Neural cell (in vitro differentiated cells): ENCODE data around the gene CACNA1I. TPM values are rescaled to one million over a fixed set of nuclear protein-coding genes. Genes with fewer than 3 reads are reported as not detected.

ENCODE experiments used
- H2AFZ ChIP-seq: fragments of 200-600, 300-800 bp; sonication (generic), shearing (Covaris generic); 2 replicates; pipeline ENCODE4 v1.6.0; 2014; ENCODE audit warnings: low read depth, mild to moderate bottlenecking, antibody characterized with exemption, low read length, moderate library complexity
- H3F3A ChIP-seq: fragments of 200-600 bp; shearing (Covaris generic); 2 replicates; pipeline ENCODE4 v1.6.1; 2016; ENCODE audit warnings: mild to moderate bottlenecking, moderate library complexity, mixed read lengths, antibody characterized with exemption, low read length; ENCODE audit not compliant: insufficient read depth, poor library complexity, severe bottlenecking
- H3K27ac ChIP-seq: fragments of 200-600, 300-800 bp; sonication (generic), shearing (Covaris generic); 2 replicates; pipeline ENCODE4 v1.5.1; 2014; ENCODE audit warnings: mild to moderate bottlenecking, low read length, moderate library complexity
- H3K27me3 ChIP-seq: fragments of 300-800, 200-600 bp; sonication (generic), shearing (Covaris generic); 2 replicates; pipeline ENCODE4 v1.6.0; 2014; ENCODE audit warnings: mild to moderate bottlenecking, low read depth, low read length, moderate library complexity; ENCODE audit not compliant: insufficient read depth
- H3K36me3 ChIP-seq: fragments of 300-800, 200-600 bp; sonication (generic), shearing (Covaris generic); 2 replicates; pipeline ENCODE4 v1.5.1; 2014; ENCODE audit warnings: mild to moderate bottlenecking, antibody characterized with exemption, low read length, moderate library complexity; ENCODE audit not compliant: insufficient read depth
- H3K4me2 ChIP-seq: fragments of 300-800, 200-600 bp; sonication (generic), shearing (Covaris generic); 2 replicates; pipeline ENCODE4 v1.6.0; 2014; ENCODE audit warnings: mild to moderate bottlenecking, low read length
- H3K4me3 ChIP-seq: fragments of 300-800, 200-600 bp; sonication (generic), shearing (Covaris generic); 2 replicates; pipeline ENCODE4 v1.5.1; 2014; ENCODE audit warnings: mild to moderate bottlenecking, low read length, moderate library complexity
- H3K79me2 ChIP-seq: fragments of 200-600 bp; shearing (Covaris generic); replicated peaks from 2 replicates; pipeline ENCODE4 v1.6.0; 2014; ENCODE audit warnings: mild to moderate bottlenecking, low read length, moderate library complexity; ENCODE audit not compliant: insufficient read depth
- H3K9ac ChIP-seq: fragments of 300-800, 200-600 bp; sonication (generic), shearing (Covaris generic); 2 replicates; pipeline ENCODE4 v1.6.1; 2016; ENCODE audit warnings: mild to moderate bottlenecking, low read length, mixed read lengths
- H3K9me2 ChIP-seq: fragments of 200-600 bp; shearing (Covaris generic); 2 replicates; pipeline ENCODE4 v1.6.1; 2016; ENCODE audit warnings: mild to moderate bottlenecking, low read length, mixed read lengths; ENCODE audit not compliant: insufficient read depth
- H3K9me3 ChIP-seq: fragments of 200-600, 300-800 bp; sonication (generic), shearing (Covaris generic); 2 replicates; pipeline ENCODE4 v1.6.1; 2016; ENCODE audit warnings: mild to moderate bottlenecking, mixed run types, low read length, moderate library complexity, mixed read lengths
- H4K20me1 ChIP-seq: fragments of 200-600 bp; shearing (Covaris generic); 2 replicates; pipeline ENCODE4 v1.6.1; 2016; ENCODE audit warnings: mild to moderate bottlenecking, mixed run types; ENCODE audit not compliant: insufficient read depth
- EP300 ChIP-seq: fragments of 450-650 bp; conservative IDR thresholded peaks from 2 replicates; pipeline ENCODE4 v1.6.1; 2014; ENCODE audit warnings: antibody characterized with exemption, mild to moderate bottlenecking, moderate library complexity; ENCODE audit not compliant: poor library complexity, severe bottlenecking
- EZH2 ChIP-seq: fragments of 200-600, 300-800 bp; shearing (Covaris generic), sonication (generic); IDR thresholded peaks from 2 replicates; pipeline ENCODE4 v1.6.1; 2014; ENCODE audit warnings: antibody characterized with exemption, low read length, borderline replicate concordance, mild to moderate bottlenecking; ENCODE audit not compliant: insufficient read depth, poor library complexity, severe bottlenecking
- MXI1 ChIP-seq: fragments of 450-650 bp; conservative IDR thresholded peaks from 2 replicates; pipeline ENCODE4 v1.6.1; 2014; ENCODE audit warnings: antibody characterized with exemption, mild to moderate bottlenecking; ENCODE audit not compliant: poor library complexity, severe bottlenecking
- POLR2AphosphoS5 ChIP-seq: IDR thresholded peaks from 2 replicates; pipeline ENCODE4 v1.6.1; 2012
- RAD21 ChIP-seq: fragments of 450-650 bp; conservative IDR thresholded peaks from 2 replicates; pipeline ENCODE4 v1.6.1; 2014; ENCODE audit warnings: antibody characterized with exemption, mild to moderate bottlenecking, moderate library complexity
- SMC3 ChIP-seq: fragments of 450-650 bp; conservative IDR thresholded peaks from 2 replicates; pipeline ENCODE4 v1.6.1; 2014; ENCODE audit warnings: antibody characterized with exemption, mild to moderate bottlenecking, moderate library complexity; ENCODE audit not compliant: poor library complexity
- TAF1 ChIP-seq: IDR thresholded peaks from 2 replicates; pipeline ENCODE4 v1.6.1; 2012; ENCODE audit warnings: low read depth
- polyA plus RNA-seq: library from polyadenylated mRNA; depleted of rRNA; stranded (reverse); fragments of >200 nt; gene quantifications from 2 replicates; pipeline ENCODE4 v1.2.3, GENCODE V29; 2014
- TF ChIP-seq, protein P1 (sequence below): IDR thresholded peaks from 2 replicates; pipeline ENCODE4 v1.6.1; 2012; ENCODE audit warnings: borderline replicate concordance
- TF ChIP-seq, protein P2 (sequence below): fragments of 450-650 bp; IDR thresholded peaks from 2 replicates; pipeline ENCODE4 v1.5.1; 2014; ENCODE audit warnings: antibody characterized with exemption, mild to moderate bottlenecking, moderate library complexity; ENCODE audit not compliant: poor library complexity, severe bottlenecking

Gene CACNA1I
- polyA plus RNA-seq, 1 donor from 2014 or later, result 1.9 TPM

DNA sequence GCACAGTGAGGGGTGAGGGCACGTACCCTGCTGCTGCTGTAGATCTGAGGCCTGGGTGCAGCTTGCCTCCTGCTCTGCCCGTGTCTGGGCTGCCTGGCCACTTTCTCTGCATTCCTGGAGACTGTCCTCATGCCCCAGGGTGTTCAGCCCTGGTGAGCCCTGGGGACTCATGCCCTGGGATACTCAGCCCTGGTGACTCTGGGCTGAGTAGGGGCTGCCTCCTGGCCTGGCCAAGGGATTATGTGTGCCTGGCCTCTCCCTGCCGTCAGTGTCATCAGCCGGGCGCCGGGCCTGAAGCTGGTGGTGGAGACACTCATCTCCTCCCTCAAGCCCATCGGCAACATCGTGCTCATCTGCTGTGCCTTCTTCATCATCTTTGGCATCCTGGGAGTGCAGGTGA, 94.7 kb downstream of the CACNA1I start:
- Histone ChIP-seq H4K20me1 (no peaks in the 10 kb centered on the region), H3K36me3 (no peaks in the 10 kb centered on the region), H3F3A (no peaks in the 10 kb centered on the region), H3K4me2 (no peak overlapping the region), H3K79me2 (no peaks in the 10 kb centered on the region), H3K9me2 (no peaks in the 10 kb centered on the region), H2AFZ (no peak overlapping the region), H3K9ac (no peak overlapping the region), H3K27ac (no peak overlapping the region), H3K27me3 (peaks cover 42% of the 10 kb centered on the region), H3K4me3 (no peak overlapping the region), H3K9me3 (no peaks in the 10 kb centered on the region)
- TF ChIP-seq SMC3, result no peak

DNA sequence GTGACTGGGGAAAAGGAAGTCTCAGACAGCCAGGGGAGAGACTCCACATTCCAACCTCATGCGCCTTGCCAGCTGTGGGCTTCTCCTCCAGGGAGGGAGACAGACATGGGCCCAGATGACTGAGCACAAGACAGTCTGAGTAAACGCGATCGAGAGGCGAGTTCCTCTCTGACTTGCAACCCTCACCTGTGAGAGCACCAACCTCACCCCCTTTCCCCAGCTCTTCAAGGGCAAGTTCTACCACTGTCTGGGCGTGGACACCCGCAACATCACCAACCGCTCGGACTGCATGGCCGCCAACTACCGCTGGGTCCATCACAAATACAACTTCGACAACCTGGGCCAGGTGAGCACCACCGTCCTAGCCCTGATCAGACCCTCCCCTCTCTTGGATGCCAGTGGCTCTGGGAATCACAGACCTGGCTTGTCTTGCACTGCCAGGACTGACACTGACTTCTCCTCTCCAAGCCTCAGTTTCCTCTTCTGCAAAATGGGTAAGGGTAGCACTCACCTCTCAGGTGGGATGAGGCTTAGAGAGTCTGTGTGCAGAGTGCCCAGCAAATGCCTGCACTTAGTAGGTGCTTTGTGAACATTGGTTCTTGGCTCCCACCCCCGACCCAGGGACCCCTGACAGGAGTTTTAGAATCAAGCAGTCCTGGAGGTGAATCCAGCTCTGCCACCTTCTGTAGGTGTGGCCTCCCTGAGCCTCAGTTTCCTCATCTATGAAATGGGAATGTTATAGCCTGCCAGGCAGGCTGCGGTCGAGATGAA, 95.3 kb downstream of the CACNA1I start:
- Histone ChIP-seq H3K27me3 (peaks cover 36% of the 10 kb centered on the region), H3K9ac (no peak overlapping the region), H4K20me1 (no peaks in the 10 kb centered on the region), H2AFZ (no peak overlapping the region), H3K27ac (no peak overlapping the region), H3K4me2 (no peak overlapping the region), H3K4me3 (no peak overlapping the region), H3K79me2 (no peaks in the 10 kb centered on the region), H3K36me3 (no peaks in the 10 kb centered on the region), H3K9me2 (no peaks in the 10 kb centered on the region), H3K9me3 (peaks cover 2% of the 10 kb centered on the region), H3F3A (no peaks in the 10 kb centered on the region)
- TF ChIP-seq EP300, result no peak
- no peak for TF ChIP-seq POLR2AphosphoS5
- no peak for TF ChIP-seq EZH2
- TF ChIP-seq, protein P1, sequence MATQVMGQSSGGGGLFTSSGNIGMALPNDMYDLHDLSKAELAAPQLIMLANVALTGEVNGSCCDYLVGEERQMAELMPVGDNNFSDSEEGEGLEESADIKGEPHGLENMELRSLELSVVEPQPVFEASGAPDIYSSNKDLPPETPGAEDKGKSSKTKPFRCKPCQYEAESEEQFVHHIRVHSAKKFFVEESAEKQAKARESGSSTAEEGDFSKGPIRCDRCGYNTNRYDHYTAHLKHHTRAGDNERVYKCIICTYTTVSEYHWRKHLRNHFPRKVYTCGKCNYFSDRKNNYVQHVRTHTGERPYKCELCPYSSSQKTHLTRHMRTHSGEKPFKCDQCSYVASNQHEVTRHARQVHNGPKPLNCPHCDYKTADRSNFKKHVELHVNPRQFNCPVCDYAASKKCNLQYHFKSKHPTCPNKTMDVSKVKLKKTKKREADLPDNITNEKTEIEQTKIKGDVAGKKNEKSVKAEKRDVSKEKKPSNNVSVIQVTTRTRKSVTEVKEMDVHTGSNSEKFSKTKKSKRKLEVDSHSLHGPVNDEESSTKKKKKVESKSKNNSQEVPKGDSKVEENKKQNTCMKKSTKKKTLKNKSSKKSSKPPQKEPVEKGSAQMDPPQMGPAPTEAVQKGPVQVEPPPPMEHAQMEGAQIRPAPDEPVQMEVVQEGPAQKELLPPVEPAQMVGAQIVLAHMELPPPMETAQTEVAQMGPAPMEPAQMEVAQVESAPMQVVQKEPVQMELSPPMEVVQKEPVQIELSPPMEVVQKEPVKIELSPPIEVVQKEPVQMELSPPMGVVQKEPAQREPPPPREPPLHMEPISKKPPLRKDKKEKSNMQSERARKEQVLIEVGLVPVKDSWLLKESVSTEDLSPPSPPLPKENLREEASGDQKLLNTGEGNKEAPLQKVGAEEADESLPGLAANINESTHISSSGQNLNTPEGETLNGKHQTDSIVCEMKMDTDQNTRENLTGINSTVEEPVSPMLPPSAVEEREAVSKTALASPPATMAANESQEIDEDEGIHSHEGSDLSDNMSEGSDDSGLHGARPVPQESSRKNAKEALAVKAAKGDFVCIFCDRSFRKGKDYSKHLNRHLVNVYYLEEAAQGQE, result no peak
- no peak for TF ChIP-seq MXI1
- TF ChIP-seq TAF1, result no peak
- TF ChIP-seq, protein P2, sequence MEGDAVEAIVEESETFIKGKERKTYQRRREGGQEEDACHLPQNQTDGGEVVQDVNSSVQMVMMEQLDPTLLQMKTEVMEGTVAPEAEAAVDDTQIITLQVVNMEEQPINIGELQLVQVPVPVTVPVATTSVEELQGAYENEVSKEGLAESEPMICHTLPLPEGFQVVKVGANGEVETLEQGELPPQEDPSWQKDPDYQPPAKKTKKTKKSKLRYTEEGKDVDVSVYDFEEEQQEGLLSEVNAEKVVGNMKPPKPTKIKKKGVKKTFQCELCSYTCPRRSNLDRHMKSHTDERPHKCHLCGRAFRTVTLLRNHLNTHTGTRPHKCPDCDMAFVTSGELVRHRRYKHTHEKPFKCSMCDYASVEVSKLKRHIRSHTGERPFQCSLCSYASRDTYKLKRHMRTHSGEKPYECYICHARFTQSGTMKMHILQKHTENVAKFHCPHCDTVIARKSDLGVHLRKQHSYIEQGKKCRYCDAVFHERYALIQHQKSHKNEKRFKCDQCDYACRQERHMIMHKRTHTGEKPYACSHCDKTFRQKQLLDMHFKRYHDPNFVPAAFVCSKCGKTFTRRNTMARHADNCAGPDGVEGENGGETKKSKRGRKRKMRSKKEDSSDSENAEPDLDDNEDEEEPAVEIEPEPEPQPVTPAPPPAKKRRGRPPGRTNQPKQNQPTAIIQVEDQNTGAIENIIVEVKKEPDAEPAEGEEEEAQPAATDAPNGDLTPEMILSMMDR, result no peak
- TF ChIP-seq SMC3, result no peak
- no peak for TF ChIP-seq RAD21
